HG02798 (cell line): ENCODE data around the gene KIDINS220.

Experiments used
- ATAC-seq: cut with Tn5 transposase; IDR thresholded peaks from one replicate; pipeline ENCODE4 v1.9.1; 2021; ENCODE audit warnings: mild to moderate bottlenecking; ENCODE audit not compliant: unreplicated experiment, poor library complexity

The KIDINS220 gene

DNA sequence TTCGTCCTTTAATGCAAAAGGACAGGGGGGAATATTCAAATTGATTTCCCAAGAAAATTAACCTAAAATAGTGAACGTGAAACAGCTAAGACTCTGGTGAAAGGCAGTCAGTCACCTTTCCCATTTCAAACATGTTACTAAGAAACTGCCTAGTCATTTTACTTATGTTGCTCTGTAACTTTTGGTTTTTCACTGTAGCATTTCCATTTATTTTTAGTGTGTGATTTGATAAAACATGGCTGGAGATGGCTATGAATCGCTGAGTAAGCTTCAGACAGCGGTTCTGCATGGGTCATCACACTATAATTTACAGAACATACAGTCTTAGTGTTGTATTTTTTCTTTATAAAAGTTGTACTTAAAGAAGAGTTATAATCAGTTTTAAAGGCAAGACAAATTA, 16.0 kb upstream of the KIDINS220 start:
- no peak for ATAC-seq

GRCh38 chr2:8851811-8852560, 14.6 kb upstream of the KIDINS220 start:
- no peak for ATAC-seq

DNA sequence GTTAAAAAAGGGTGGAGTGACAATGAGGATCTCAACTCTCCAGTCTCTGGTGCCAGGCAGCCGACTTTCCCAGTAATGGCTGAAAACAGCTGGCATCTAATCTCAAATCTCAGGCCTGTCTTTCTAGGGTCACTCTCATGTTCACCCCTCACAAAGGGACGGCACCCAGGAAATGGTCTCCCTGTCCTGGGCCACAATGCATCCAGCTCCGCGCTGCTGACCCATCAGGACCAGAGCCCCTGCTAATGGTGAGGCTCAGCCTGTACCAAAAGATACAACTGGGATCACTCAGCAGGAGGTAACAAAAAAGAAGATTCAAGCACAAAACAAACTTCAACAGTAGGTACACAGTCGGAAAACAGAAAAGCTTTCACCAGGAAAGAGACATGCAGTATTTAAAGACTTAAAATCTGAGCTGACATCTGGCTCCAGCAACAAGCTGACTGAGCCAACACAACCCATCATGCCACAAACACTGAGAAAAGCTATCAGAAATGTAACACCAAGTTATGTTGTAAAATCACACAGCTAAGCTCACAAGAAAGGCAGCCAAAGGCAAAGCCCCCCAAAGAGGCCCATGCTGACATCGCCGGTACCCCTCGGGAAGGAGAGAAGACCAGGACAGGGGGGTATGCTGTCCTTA, 13.6 kb upstream of the KIDINS220 start:
- ATAC-seq, result no peak

- ATAC-seq, result no peak
Observed at GRCh38 chr2:8849327-8849726, 11.9 kb upstream of the KIDINS220 start.

DNA sequence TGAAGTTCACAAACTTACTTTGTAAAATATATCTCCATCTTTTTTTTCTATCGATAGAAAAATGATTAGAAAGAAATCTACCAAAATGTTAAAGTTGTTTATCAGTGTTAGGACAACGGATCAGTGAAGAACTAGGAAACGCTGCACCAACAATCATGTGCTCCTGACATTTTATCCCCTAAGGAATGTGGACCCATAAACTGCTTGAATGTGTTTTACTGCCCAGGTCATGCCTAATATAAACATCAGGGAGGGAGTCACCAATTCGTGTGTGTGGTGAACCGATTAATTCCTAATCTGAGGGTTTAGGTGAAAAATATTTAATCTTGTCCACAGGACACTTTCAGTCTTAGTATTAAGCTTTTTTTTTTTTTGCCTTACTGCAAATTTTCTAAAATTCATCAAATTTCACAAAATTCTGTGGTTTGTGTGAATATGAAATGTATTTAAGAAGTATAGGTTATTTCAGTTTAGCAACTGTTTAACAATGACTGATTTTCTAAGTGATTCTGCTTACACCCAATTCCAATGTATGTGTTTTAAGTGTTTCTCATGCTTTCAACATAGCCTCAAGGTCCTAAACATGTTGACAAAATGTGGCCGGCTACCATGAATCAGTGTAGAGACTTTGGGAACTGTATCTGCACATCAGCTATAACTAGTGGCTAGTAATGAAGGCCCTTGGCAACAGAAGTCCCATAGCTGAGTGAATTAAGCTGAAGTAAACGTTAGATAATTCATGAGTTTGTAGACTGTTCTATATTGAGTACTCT, 11.1 kb upstream of the KIDINS220 start:
- no peak for ATAC-seq

- ATAC-seq, result no peak
Observed at GRCh38 chr2:8847400-8847799, 10.0 kb upstream of the KIDINS220 start.

- no peak for ATAC-seq
Observed at GRCh38 chr2:8841932-8842331, 4.5 kb upstream of the KIDINS220 start.

DNA sequence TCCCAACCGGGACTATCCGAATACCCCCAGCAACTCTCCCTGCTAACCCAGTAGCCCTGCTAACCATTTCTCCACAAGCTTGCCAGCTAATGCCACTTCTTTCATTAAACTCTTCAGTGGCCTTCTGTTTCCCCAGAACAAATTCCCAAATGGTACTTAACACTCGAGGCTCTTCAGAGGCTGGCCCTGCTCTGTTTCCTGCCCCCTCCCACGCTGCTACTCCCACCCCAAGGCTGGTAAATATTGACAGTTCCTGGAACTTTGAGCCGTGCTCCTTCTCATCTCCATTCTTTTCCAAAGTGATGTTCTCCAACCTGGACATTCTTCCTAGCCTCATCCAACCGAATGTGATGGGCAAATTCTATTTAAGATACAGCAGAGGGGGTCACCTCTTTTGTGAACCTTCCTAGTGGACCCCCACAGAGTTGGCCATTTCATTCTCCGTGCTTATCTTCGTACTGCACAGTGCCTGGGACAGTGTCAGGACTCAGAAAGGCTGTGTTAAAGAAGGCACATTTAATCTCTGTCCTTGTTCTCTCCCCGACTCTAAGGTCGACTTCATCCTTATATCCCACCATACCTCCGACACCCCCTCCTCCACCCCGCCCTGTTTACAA, 3.2 kb upstream of the KIDINS220 start:
- no peak for ATAC-seq

DNA sequence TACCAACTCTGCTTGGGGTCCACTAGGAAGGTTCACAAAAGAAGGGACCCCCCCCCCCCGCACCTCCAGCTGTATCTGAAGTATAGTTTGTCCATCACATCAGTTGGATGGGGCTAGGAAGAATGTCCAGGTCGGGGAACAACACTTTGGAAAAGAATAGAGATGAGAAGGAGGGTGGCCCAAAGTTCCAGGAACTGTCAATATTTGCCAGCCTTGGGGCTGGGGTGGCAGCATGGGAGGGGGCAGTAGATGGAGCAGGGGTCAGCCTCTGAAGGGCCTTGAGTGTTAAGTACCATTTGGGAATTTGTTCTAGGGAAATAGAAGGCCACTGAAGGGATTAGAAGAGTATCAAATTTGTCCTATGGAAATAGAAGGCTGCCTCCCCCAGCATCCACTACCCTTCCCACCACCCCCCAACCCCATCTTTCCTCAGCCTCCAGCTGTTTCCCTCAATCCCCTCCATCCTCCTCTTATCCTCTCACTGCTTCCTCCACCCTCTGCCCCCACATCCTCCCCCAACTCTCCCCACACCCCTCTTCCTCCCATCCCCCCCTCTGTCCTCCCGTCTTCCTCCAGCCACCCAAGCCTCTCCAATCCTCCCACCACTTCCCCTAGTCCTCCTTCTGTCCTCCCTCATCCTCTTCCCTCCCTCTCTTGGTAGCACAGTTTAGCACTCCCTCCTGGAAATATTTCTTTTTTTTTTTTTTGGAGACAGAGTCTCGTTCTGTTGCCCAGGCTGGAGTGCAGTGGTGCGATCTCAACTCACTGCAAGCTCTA, 2.0 kb upstream of the KIDINS220 start:
- ATAC-seq, result no peak

DNA sequence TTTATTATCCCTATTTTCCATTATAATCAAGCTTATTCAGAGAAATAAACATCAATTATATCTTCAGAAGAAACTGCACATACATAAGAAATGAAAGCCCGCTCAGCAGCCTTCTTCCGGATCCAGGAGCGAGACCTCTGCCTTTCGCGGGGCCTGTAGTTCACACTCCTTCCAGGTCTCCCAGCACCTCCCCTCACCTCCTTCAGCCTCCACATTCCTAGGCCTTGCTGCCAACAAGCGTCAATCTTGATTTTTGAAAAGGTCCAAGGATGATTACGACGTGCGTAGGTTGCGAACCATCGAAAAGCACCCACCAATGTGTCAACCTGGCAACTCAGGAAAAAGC, 355 bp upstream of the KIDINS220 start:
- no peak for ATAC-seq

- no peak for ATAC-seq
Observed at GRCh38 chr2:8835279-8835678, 2.1 kb downstream of the KIDINS220 start.

DNA sequence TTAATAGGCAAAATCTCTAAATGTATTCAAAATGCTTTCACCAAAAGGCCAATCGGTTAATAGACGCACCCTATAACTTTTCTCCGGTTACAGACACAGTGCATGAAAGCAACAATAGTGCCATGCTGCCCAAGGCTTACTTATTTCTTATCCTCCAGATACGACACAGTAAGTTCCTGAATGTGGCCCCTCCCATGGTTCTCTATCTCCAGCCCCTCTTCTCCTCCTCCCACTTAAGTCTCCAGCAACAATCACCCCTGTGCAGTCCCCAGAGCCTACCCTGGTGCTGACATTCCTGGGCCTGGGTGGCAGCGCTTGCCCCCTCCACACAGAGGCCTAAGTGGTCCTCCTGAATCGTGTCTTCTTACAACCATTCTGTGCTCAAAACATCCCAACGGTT, 3.6 kb downstream of the KIDINS220 start:
- ATAC-seq, result no peak

DNA sequence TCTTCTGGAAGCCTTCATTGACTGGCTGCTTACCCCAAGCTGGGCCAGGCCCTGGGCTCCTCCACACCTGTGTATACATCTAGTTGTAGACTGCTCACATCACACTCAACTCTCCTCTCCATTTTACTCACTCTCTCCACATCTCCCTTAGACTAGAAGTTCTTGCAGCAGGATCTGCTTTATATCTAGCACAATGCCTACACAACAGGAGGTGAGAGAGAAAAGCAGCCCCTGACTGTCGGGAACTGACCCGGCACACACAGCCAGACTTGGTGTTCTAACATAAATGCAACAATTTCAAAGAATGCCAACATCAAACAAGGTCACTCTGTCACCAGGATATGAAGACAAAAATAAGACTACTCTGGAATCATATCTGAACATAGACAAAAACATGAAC, 5.9 kb downstream of the KIDINS220 start:
- no peak for ATAC-seq

- no peak for ATAC-seq
Observed at GRCh38 chr2:8827729-8828128, 9.7 kb downstream of the KIDINS220 start.

DNA sequence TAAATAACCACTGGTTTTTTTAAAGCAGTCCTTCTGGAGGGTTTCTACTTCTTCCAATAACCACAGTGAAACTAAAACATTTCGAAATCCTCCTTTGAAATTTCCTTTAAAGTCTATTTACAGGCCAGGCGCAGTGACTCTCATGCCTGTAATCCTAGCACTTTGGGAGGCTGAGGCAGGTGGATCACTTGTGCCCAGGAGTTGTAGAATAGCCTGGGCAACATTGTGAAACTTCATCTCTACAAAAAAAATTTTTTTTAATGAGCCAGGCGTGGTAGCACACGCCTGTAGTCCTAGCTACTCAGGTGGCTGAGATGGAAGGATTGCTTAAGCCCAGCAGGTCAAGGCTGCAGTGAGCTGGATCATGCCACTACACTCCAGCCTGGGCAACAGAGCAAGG, 15.2 kb downstream of the KIDINS220 start:
- no peak for ATAC-seq

- no peak for ATAC-seq
Observed at GRCh38 chr2:8821276-8822217, 15.9 kb downstream of the KIDINS220 start.

DNA sequence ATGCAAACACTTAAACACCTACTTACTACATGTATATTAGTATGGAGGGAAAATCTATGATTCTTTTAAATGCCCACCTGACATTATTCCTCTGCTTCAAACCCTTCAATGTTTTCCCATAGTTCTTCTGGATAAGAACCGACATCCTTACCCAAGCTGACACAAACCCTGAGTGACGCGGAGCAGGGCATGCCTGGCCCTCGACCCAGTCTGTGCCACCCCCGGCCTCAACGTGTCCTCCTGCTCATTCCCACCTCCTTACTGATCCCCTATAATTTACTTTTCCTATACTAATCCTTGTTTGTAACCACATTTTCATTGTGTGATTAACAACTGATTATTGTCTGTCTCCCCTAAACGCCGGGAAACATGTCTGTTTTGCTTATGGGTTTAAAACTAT, 17.5 kb downstream of the KIDINS220 start:
- ATAC-seq, result no peak

- ATAC-seq, result no peak
Observed at GRCh38 chr2:8819194-8819593, 18.2 kb downstream of the KIDINS220 start.

DNA sequence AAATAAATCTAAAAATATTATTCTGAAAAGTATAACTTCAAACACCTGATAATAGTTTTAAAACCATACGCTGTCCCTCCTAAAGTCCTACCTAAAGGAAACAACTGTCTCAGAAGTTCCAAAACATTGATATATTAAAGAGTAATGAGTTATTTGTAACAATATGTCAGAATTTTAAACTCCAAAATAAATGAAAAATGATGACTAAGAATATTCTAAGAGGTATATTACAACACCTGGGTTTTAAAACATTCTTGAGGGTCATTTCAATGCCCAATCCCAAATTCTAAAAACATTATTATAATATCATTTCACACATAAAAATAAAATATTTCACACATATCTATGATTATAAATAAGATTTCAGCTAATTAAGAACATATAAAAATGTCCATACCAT, 20.2 kb downstream of the KIDINS220 start:
- no peak for ATAC-seq
